ENCODE results near the gene XKR8.

DNA sequence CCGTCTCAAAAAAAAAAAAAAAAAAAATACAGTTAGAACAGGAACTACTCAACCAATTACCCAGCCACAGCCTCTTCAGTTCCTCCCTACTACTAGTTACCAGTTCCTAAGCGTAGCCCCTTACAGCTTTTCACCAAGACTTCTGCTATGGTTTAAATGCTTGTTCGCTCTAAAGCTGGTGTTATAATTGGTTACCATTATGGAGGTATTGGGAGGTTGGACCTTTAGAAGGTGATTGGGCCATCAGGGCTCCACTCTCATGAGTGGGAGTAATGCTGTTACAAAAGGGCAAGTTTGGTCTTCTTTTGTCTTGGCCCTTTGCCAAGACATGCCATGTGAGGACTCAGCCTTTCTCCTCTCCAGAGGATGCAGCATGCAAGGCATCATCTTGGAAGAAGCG is 28.0 kb upstream of the XKR8 start:
- TF ChIP-seq CTCF (conservative IDR thresholded peaks at IDR 0.05; ENCODE audit: low read length) (no peak), EZH2phosphoT487 (IDR thresholded peaks at IDR 0.05; ENCODE audit: borderline replicate concordance, low read depth, low read length) (no peak)
